Measurements from ENCODE around the gene HGD.

Gene HGD

GRCh38 chr3:120685411-120685810, 3.4 kb upstream of the HGD start:
- no peak for TF ChIP-seq CTCF (IDR thresholded peaks at IDR 0.05; ENCODE audit: low read depth, low read length, missing control alignments)
- DNase-seq (ENCODE audit: low read depth): no peak
- no peak overlapping the region for H3K4me3 ChIP-seq (ENCODE audit: low read depth, low read length)

GRCh38 chr3:120684896-120685295, 2.9 kb upstream of the HGD start:
- TF ChIP-seq CTCF (IDR thresholded peaks at IDR 0.05; ENCODE audit: low read depth, low read length, missing control alignments): no peak
- no peak overlapping the region for H3K4me3 ChIP-seq (ENCODE audit: low read depth, low read length)
- no peak for DNase-seq (ENCODE audit: low read depth)

GRCh38 chr3:120683671-120684301, 1.7 kb upstream of the HGD start:
- no peak overlapping the region for H3K4me3 ChIP-seq (ENCODE audit: low read depth, low read length)
- TF ChIP-seq CTCF (IDR thresholded peaks at IDR 0.05; ENCODE audit: low read depth, low read length, missing control alignments): no peak
- DNase-seq (ENCODE audit: low read depth): no peak

DNA sequence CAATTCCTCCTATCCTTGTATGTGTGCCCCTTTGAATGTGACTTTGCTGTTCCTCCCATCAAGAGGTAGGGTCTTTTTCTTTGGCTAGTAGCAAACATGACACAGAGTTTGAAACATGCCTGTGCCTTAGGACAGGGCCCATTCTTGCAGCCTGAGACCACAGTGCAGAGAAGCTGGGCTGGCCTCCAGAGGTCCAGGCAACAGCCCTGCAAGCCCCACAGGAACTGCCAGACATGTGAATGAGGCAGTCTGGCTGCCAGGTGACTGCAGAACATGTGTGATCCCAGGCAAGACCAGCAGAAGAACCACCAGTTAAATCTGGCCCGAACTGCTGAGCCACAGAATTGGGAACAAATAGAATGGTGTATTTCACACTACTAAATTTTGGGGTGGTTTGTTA, 1.2 kb upstream of the HGD start:
- TF ChIP-seq CTCF (IDR thresholded peaks at IDR 0.05; ENCODE audit: low read depth, low read length, missing control alignments): no peak
- no peak for DNase-seq (ENCODE audit: low read depth)
- no peak overlapping the region for H3K4me3 ChIP-seq (ENCODE audit: low read depth, low read length)

DNA sequence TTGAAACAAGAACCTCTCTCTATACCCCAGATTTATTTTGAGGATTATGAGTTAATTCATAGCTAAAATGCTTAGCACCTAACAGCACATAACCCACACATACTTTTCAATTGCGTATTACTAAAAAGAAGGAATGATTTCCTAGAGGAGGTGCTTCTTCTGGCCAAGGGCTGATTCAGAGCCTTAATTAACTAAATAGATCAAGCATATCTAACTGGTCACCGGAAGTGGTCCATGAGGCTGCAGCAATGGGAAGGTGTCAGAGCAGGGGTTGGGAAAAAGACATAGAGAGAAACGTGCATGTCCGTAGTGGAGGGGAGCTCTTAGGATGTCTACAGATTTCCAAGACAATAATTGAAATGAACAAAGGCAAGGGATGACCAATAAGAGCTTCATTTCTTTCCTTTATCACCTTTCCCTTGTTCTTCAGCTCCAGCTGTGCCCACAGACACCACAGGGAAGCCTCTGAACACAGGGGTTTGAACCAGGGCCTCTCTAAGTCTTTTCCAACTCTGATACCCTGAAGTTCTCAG, 467 bp downstream of the HGD start:
- no peak for TF ChIP-seq CTCF (IDR thresholded peaks at IDR 0.05; ENCODE audit: low read depth, low read length, missing control alignments)
- H3K4me3 ChIP-seq (ENCODE audit: low read depth, low read length): no peak overlapping the region
- no peak for DNase-seq (ENCODE audit: low read depth)

DNA sequence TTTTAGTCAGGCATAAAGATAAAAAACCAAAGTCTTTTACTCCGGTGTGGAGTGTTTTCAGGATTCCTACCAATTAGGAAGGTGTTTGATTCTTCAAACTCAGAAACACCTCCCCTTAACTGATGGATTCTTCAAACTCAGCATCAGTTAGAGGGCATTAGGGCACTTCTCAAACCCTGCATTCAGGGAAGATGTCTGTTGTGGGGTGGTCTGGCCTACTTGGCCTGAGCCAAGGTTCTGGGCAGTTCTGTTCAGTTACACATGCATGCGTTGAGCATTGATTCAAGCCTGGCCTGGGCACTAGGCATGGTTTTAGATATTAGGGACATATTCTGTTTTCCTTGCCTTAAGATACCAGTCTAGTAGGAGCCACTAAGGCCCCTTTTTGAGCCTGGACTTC, 1.0 kb downstream of the HGD start:
- no peak for TF ChIP-seq CTCF (IDR thresholded peaks at IDR 0.05; ENCODE audit: low read depth, low read length, missing control alignments)
- no peak overlapping the region for H3K4me3 ChIP-seq (ENCODE audit: low read depth, low read length)
- DNase-seq (ENCODE audit: low read depth): no peak
